AML-193 (cell line): ENCODE results near the gene PPARGC1A.

ENCODE experiments used
- DNase-seq, 2 experiments: peaks; one replicate each; lab custom pipeline; 2025; lab: John Stamatoyannopoulos, UW

The PPARGC1A gene

DNA sequence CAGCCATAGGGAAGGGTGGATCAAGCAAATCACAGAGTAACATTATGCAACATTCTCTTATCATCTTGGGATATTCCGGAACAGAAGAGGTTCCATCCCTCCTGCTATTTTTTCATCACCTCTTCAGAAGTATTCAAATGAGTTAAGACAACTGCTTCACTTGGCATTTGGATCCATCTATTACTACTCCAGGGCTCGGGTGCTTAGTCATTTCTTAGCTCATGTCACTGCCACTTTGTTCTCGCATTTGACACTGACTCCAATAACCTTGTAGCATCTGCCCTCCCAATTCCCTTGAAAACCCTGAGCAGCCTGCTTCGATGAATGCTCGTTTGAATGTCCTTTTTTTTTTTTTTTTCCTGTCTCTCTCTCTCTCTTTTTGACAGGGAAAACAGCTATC, 114.9 kb downstream of the PPARGC1A start:
- no peak for DNase-seq

DNA sequence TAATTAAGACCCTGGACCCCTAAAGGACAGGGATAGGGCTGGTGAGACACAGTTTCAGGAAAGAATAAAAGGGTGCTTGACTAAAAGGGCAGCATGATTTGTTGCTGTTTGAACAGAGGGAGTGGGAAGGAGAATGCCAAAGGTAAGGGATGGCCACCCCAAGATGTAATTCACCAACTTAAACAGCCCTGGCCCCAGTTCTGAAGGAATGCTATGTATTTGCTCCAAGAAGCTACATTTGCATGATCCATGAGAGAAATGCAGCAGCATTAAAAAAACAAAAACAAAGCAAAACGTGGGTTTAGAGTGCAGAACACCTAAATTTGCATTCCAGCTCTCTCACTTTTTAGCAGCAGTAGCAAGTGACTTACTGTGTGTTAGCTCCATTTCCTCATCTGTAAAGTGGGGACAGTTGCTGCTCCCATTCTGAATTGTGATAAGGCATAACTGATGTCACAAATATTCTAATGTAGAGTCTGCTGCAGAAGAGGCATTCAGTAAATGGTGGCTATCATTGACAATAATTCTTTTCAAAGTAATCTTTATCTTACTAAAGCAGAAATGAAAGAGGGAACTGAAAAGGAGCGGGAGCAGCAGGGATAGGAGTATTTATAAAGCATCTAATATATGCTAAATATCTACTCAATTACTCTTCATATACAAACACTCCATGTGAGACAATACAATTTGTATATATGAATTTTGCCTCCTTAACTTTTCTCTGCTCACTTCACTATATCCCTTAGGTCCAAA, 115.8 kb downstream of the PPARGC1A start:
- DNase-seq = no peak

DNA sequence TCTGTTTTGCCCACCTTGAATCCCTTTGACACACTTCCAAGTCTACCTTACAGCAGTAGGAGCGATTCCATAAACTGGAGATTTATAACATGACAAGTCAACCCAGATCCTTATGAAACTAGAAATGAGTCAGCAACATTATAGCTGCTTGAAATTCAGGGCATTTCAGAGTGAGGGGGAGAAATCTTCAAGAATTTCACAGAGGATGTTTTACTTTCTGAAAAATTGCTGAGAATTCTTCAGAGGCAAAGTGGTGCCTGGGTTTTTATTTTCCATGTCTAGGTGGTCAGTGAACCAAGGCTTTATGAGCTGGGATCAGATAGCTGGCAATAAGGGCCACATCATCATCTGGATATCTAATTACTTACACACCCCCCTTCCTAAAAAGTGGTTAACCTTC, 119.8 kb downstream of the PPARGC1A start:
- no peak for DNase-seq

DNA sequence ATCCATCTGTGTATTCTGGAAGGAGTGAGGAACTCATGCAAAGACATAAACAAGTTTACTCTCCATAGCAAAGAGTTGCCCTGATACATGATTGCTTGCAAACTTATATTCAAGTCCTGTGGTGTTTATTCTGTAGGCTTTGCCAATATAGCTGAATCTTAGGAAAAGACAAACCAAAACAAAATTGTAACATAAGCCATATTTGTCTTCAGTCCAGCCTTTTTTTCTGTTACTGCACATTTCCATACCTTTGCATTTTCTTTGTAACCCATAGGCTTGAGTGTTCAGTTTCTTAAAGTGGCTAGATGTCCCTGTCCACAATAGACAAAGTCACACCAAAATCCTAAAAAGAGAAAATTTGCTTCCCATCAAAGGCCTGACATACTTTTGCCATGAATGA, 120.4 kb downstream of the PPARGC1A start:
- no peak for DNase-seq

DNA sequence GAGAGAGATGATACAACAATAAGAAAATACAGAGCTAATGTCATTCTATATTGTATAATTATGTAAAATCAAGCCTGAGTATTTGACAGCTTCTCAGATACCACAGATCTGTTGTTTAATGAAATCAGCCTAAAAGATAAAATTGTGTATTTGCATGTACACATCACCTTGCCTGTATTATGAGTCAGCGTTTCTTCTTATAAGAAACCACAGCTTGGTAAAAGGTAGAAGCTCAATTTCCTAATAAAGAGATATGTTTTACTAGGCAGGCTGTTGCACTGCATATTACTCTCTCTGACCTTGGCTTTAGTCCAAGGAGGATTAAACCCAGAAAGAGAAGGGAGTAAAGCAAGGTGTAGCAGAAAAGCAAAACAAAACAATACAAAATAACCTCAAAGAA, 121.3 kb downstream of the PPARGC1A start:
- no peak for DNase-seq

DNA sequence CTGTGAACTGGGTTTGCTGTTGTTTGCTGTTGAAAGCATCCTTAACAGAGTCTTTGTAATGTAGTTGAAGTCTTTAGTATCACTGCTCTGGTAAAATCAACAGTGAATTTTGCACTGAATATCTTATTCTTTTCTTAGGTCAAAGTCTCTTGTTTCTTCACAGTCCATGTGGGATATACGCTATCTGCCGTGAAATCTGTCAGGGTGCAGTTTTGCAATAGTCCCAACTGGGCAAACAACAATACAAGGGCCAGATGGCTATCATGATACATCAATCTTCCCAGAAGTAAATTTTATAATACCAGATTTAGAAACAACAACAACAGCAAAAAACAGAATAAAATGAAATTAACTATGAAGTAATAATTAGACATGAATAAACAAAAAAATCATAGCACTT, 123.5 kb downstream of the PPARGC1A start:
- no peak for DNase-seq

DNA sequence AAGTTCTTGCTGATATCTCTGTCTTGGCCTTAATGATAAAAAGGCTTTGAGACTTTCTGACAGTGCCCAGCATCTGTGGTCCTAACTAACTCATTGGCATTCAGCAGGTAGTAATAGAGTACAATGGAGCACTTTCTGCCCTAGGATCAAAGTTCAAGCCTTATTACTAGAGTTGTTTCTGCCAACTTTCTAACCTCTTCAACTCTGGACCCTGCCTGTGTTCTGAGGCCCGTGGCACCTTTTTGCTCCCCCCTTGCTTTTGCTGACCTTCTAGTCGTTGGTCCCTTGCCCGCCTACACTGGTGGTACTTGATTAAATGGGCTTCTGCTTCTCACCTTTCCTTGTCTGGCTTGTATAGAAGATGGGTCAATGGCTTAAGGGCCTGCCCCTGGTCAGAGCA, 126.3 kb downstream of the PPARGC1A start:
- DNase-seq = no peak

DNA sequence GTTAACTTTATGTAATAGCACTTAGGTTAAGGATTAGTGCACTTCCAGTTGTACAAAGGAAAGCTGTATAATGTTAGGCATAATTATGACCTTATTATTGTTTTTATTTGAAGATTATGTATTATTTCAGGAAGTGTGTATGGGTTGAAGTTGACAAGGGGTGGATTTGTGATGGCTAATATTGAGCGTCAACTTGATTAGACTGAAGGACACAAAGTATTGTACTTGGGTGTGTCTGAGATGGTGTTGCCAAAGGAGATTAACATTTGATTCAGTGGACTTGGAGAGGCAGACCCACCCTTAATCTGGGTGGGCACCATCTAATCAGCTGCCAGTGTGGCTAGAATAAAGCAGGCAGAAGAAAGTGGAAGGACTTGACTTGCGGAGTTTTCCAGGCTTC, 127.3 kb downstream of the PPARGC1A start:
- DNase-seq = no peak

DNA sequence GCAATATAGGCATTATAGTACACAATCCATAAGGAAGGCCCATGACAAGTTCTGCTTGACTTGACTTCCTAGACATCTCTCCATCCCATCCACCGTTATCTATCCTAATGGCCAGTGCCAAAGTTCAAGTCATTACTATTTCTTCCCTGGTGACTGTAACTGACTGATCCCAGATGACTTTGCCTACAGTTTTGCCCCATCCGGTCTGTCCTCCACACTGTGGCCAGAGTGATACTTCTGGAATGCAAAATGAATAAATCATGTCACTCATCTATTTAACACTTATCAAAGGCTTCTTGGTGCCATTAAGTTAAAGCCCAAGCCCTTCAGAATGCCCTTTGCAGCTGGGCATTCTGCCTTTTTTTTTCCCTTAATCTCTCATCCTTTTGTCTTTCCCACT, 130.8 kb downstream of the PPARGC1A start:
- no peak for DNase-seq

DNA sequence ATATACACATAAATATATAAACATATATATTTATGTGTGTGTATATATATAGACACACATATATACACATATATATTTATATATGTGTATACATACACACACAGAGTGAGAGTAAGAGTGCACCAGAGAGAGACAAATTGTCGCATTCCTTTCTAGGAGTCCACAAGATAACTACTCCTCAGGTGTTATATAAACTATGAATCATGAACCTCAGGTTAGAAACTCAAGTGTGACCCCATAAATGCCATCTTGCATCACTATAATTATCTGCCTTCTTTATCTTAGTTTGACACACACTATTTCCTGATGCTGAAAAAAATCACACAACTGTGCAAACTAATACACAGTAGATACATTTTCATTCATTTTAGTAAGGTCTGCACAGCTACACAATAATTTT, 135.2 kb downstream of the PPARGC1A start:
- no peak for DNase-seq

DNA sequence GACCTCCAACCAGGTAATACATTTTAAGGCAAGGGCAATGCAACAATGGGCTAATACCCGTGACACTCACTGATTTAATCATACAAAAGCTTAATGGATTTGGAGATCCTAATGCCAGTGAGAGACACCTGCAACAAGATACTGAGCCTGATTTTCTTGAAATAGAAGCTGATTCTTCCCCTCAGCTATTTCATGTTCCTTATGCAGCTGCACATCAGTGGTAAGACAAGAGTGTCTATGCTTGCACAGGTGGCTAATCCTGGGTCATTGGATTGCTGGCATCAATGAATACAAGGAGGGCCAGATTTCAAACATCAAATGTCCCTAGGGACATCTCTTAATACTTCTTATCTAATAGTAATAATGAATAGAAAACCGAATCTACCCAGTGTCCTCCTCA, 139.7 kb downstream of the PPARGC1A start:
- DNase-seq = no peak

DNA sequence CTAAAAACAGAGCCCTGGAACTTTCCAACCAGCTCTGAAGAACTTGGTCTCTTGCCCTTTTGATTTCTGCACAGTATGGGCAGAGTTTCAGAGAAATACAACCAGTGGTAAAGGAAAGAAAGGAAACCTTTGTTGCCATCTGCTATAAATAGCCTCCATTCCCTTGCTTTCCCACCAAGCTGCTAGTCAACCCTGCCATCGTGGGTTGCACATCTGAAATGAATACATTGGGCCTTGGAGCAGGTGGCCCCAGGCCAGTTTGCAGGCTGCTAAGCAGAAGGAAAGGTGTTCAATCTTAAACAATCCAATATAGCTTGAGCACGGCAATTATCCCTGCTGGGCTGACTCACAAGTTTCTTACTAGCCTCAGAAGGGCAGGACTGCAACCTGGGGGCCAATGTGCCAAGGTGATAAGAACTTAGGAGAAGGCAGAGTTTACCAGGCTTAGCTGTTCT, 142.5 kb downstream of the PPARGC1A start:
- DNase-seq = no peak

DNA sequence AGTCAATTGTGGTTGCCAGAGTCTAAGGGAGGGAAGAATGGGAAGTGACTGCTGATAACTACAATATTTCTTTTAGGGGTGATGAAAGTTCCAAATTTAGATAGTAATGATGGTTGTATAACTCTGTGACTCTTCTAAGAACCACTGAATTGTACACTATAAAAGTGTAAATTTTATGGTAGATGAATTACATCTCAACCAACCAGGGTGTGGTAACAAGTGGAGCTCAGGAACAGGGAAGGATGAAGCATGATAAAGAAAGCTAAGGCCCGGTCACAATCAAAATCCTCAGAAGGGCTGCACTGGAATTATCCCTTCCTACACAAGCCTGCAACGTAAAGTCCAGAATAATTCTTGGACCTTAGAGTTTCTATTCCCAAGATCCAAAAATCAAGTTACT, 143.2 kb downstream of the PPARGC1A start:
- DNase-seq = no peak

DNA sequence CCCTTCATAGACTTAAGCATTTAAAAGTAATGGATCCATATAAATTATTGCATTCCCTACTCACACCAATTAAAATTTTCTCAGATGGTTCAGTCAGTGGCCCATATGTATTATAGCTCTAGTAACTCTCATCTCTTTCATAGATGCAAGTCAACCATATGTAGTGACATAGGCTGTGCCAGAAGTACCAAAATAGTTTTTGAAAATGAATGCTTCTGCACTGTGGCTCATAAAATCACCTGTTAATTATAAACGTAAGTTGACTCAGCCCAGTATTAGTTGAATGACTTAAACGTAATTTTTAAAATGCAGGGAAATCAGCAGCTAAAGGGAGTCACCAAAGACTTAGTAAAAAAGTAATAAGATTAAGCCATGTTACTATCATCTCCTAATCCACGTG, 143.8 kb downstream of the PPARGC1A start:
- no peak for DNase-seq

DNA sequence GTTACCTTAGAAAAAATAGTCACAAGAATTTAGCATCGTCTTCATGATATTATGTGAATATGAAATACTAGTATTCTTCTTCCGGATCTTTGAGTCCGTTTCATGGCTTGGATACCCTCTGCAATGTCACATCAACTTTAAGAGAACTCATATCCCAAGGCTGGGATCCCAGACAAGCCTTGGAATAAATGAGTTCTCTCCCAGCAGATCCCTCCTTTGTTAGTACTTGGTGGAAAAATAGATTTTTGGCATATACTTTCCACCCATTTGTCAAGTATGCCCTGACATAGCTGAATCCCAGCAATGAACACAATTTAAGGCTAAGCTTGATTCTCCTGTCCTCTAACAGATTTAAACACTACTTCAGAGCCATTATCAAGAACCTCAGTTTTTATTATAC, 144.5 kb downstream of the PPARGC1A start:
- no peak for DNase-seq
